Panc1 (cell line): Measurements from ENCODE around the gene PLCH1. TPM values are rescaled to one million over a fixed set of nuclear protein-coding genes. Genes with fewer than 3 reads are reported as not detected.

Experiments
- ATAC-seq: fragments of 200-7000 bp; cut with Tn5 transposase; 2 replicates; pipeline ENCODE4 v1.9.1; 2020; ENCODE audit warnings: mild to moderate bottlenecking, moderate library complexity
- BruUV-seq: library from RNA; stranded (reverse); fragments of 400-500 nt; replicated peaks from 2 replicates; lab custom pipeline; 2021; lab: Mats Ljungman, UMichigan
- CTCF ChIA-PET: fragments of 300-600 bp; sonication (Branson Sonifier 250); formaldehyde crosslinking; loops from one replicate; lab custom pipeline; 2022; ENCODE audit warnings: antibody characterized with exemption; lab: Charles Lee
- POLR2A ChIA-PET: fragments of 300-600 bp; sonication (Branson Sonifier 250); formaldehyde crosslinking; loops from one replicate; lab custom pipeline; 2022; ENCODE audit warnings: antibody characterized with exemption; lab: Charles Lee
- DNase-seq: peaks from one replicate; pipeline ENCODE4 v3.0.0-alpha.2; 2010; ENCODE audit warnings: low read depth, low spot score
- H3K27ac ChIP-seq: 2 replicates; pipeline ENCODE4 v1.5.1; 2011; ENCODE audit warnings: mild to moderate bottlenecking, low read length, inconsistent platforms
- H3K27me3 ChIP-seq: fragments of 200-500 bp; sonication (Bioruptor generic); 2 replicates; pipeline ENCODE4 v1.6.0; 2014; ENCODE audit warnings: low read length, inconsistent platforms; ENCODE audit not compliant: control insufficient read depth, insufficient read depth
- H3K36me3 ChIP-seq: fragments of 200-500 bp; sonication (Bioruptor generic); 2 replicates; pipeline ENCODE4 v1.5.1; 2014; ENCODE audit warnings: inconsistent platforms, mild to moderate bottlenecking, low read length, moderate library complexity; ENCODE audit not compliant: control insufficient read depth, insufficient read depth
- H3K4me1 ChIP-seq: 2 replicates; pipeline ENCODE4 v1.5.1; 2011; ENCODE audit warnings: inconsistent platforms, mild to moderate bottlenecking, low read length, moderate library complexity; ENCODE audit not compliant: control insufficient read depth, insufficient read depth
- H3K4me3 ChIP-seq, 2 experiments: 2 replicates each; pipeline ENCODE4 v1.5.1; 2011 to 2012; ENCODE audit warnings: low read depth in 2 of 2, low read length in 2 of 2, mild to moderate bottlenecking in 2 of 2, inconsistent platforms in 1 of 2, moderate library complexity in 1 of 2
- H3K9me3 ChIP-seq: fragments of 200-500 bp; sonication (Bioruptor generic); 2 replicates; pipeline ENCODE4 v1.5.1; 2014; ENCODE audit warnings: low read depth, mild to moderate bottlenecking, inconsistent platforms, low read length, moderate library complexity; ENCODE audit not compliant: control insufficient read depth, insufficient read depth
- POLR2AphosphoS5 ChIP-seq: IDR thresholded peaks from 2 replicates; pipeline ENCODE4 v1.6.1; 2012; ENCODE audit warnings: mild to moderate bottlenecking, low read depth, low read length, moderate library complexity
- SIN3A ChIP-seq: IDR thresholded peaks from 2 replicates; pipeline ENCODE4 v1.6.1; 2012; ENCODE audit warnings: low read depth, mild to moderate bottlenecking, low read length, moderate library complexity, borderline replicate concordance; ENCODE audit not compliant: insufficient read depth
- TCF7L2 ChIP-seq: IDR thresholded peaks from 2 replicates; pipeline ENCODE4 v1.6.1; 2011; ENCODE audit warnings: mild to moderate bottlenecking, low read depth, low read length, inconsistent platforms
- in situ Hi-C: cut with HindIII; loops from 2 replicates; pipeline ENCODE4 v1.10.0; 2016; ENCODE audit warnings: low sequenced_read_pairs, low pct_unique_long_range_greater_than_20kb
- intact Hi-C: fragments of 100-400 bp; cut with micrococcal nuclease; formaldehyde crosslinking; loops from one replicate; pipeline ENCODE4 v1.10.0; 2022; ENCODE audit not compliant: unreplicated experiment
- total RNA-seq: library from RNA; stranded (reverse); gene quantifications from one replicate; pipeline ENCODE4 v1.2.1, GENCODE V29; 2021; ENCODE audit not compliant: unreplicated experiment
- TF ChIP-seq, protein P1 (sequence below): fragments of 450-650 bp; IDR thresholded peaks from 2 replicates; pipeline ENCODE4 v1.5.1; 2017; ENCODE audit warnings: mild to moderate bottlenecking
- TF ChIP-seq, protein P2 (sequence below), 2 experiments: IDR thresholded peaks; 2 replicates each; pipeline ENCODE4 v1.6.1; 2011 to 2012; ENCODE audit warnings: low read depth in 2 of 2, control low read depth in 1 of 2, low read length in 1 of 2, mild to moderate bottlenecking in 1 of 2, moderate library complexity in 1 of 2; ENCODE audit not compliant: insufficient read depth in 1 of 2

The PLCH1 gene
- total RNA-seq, 1 experiment from 2014 or later: 0.03 TPM

DNA sequence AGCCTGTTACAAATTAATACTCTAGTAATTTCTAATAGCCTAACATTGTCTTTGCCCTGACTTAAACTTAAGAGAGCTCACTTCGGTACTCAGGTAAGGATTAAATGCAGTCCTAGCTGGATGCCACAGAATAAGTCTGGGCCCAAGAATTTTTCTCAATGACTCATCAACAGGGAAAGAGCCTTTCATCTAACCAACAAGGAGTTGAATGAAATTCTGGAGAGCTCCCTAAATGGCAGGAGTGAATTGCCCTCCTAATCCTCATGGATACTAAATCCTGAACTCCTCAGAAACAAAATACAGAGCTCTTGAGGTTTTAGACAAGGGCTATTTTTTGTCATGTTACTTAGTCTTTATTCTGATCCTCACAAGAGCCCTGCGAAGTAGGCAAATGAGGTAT lies 159.5 kb downstream of the PLCH1 start:
- ATAC-seq (no peak), DNase-seq (no peak)
- intact Hi-C loops (no loop called here), in situ Hi-C loops (no loop called here)
- Histone ChIP-seq H3K4me3 (no peak overlapping the region), H3K9me3 (no peaks in the 10 kb centered on the region), H3K36me3 (no peaks in the 10 kb centered on the region), H3K4me1 (no peaks in the 10 kb centered on the region), H3K27me3 (peaks cover 2% of the 10 kb centered on the region; the same call in 1 of the 2 replicates), H3K27ac (no peak overlapping the region)
- ChIA-PET CTCF (no interaction called here), POLR2A (no interaction called here)
- BruUV-seq: no TSS peak
- TF ChIP-seq TCF7L2: no peak
- TF ChIP-seq POLR2AphosphoS5: no peak

DNA sequence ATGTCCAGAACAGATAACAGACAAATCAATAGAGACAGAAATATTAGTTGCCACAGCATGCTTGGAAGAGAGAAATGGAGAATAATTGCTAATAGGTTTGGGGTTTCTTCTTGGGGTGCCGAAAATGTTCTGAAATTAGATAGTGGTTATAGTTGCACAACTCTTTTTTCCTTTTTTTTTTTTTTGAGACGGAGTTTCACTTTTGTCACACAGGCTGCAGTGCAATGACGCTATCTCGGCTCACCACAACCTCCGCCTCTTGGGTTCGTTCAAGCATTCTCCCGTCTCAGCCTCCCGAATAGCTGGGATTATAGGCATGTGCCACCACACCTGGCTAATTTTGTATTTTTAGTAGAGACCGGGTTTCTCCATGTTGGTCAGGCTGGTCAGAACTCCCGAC lies 163.3 kb downstream of the PLCH1 start:
- no peaks in the 10 kb centered on the region for H3K36me3 ChIP-seq
- no peak overlapping the region for H3K27ac ChIP-seq
- TF ChIP-seq POLR2AphosphoS5 (no peak), SIN3A (no peak), TCF7L2 (no peak)
- TF ChIP-seq, protein P1, sequence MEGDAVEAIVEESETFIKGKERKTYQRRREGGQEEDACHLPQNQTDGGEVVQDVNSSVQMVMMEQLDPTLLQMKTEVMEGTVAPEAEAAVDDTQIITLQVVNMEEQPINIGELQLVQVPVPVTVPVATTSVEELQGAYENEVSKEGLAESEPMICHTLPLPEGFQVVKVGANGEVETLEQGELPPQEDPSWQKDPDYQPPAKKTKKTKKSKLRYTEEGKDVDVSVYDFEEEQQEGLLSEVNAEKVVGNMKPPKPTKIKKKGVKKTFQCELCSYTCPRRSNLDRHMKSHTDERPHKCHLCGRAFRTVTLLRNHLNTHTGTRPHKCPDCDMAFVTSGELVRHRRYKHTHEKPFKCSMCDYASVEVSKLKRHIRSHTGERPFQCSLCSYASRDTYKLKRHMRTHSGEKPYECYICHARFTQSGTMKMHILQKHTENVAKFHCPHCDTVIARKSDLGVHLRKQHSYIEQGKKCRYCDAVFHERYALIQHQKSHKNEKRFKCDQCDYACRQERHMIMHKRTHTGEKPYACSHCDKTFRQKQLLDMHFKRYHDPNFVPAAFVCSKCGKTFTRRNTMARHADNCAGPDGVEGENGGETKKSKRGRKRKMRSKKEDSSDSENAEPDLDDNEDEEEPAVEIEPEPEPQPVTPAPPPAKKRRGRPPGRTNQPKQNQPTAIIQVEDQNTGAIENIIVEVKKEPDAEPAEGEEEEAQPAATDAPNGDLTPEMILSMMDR: no peak
- TF ChIP-seq, protein P2, sequence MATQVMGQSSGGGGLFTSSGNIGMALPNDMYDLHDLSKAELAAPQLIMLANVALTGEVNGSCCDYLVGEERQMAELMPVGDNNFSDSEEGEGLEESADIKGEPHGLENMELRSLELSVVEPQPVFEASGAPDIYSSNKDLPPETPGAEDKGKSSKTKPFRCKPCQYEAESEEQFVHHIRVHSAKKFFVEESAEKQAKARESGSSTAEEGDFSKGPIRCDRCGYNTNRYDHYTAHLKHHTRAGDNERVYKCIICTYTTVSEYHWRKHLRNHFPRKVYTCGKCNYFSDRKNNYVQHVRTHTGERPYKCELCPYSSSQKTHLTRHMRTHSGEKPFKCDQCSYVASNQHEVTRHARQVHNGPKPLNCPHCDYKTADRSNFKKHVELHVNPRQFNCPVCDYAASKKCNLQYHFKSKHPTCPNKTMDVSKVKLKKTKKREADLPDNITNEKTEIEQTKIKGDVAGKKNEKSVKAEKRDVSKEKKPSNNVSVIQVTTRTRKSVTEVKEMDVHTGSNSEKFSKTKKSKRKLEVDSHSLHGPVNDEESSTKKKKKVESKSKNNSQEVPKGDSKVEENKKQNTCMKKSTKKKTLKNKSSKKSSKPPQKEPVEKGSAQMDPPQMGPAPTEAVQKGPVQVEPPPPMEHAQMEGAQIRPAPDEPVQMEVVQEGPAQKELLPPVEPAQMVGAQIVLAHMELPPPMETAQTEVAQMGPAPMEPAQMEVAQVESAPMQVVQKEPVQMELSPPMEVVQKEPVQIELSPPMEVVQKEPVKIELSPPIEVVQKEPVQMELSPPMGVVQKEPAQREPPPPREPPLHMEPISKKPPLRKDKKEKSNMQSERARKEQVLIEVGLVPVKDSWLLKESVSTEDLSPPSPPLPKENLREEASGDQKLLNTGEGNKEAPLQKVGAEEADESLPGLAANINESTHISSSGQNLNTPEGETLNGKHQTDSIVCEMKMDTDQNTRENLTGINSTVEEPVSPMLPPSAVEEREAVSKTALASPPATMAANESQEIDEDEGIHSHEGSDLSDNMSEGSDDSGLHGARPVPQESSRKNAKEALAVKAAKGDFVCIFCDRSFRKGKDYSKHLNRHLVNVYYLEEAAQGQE (IDR thresholded peaks at IDR 0.05; ENCODE audit: insufficient read depth in 1 of 2, low read depth in 2 of 2, low read length in 1 of 2): no peak
- no peaks in the 10 kb centered on the region for H3K9me3 ChIP-seq
- DNase-seq: no peak
- no peak for ATAC-seq
- no peaks in the 10 kb centered on the region; the same call in none of the 2 replicates for H3K27me3 ChIP-seq
- ChIA-PET CTCF (no interaction called here), POLR2A (interaction anchor here (0.7 kb wide), 1 partner anchor 15 kb away, joined by 11 read pairs; no protein-coding TSS in a partner anchor)
- intact Hi-C loops: no loop called here
- no peaks in the 10 kb centered on the region for H3K4me1 ChIP-seq
- H3K4me3 ChIP-seq: no peak overlapping the region
- BruUV-seq: no TSS peak
- in situ Hi-C loops: no loop called here

DNA sequence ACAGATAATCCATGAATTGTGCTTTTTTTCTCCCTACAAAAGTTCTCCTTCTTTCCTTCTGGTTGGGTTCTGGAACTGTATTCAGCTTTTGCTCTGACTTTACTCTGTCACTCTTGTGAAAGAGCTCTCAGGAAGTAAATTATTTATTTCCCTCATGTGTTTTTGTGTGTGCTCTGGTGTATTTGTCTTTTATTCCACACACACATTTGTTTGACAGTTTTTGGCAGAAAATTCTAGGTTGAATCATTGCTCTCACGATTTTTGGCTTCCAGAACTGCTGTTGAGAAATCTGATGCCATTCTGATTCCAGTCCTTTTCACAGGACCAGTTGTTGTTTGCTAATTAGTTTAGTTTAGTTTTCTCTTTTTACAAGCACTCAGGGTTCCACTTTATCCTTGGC lies 172.8 kb downstream of the PLCH1 start:
- Histone ChIP-seq H3K9me3 (no peaks in the 10 kb centered on the region), H3K27ac (no peak overlapping the region), H3K4me3 (no peak overlapping the region), H3K27me3 (no peaks in the 10 kb centered on the region), H3K36me3 (no peaks in the 10 kb centered on the region), H3K4me1 (no peaks in the 10 kb centered on the region)
- in situ Hi-C loops: no loop called here
- TF ChIP-seq, protein P1: no peak
- TF ChIP-seq TCF7L2 (no peak), SIN3A (no peak), POLR2AphosphoS5 (no peak)
- TF ChIP-seq, protein P2 (IDR thresholded peaks at IDR 0.05; ENCODE audit: insufficient read depth in 1 of 2, low read depth in 2 of 2, low read length in 1 of 2): no peak
- POLR2A ChIA-PET: no interaction called here
- no TSS peak for BruUV-seq
- CTCF ChIA-PET: no interaction called here
- ATAC-seq (no peak), DNase-seq (no peak)
- intact Hi-C loops: no loop called here
